Measurements from ENCODE around the gene ITSN1. TPM values are rescaled to one million over a fixed set of nuclear protein-coding genes. Genes with fewer than 3 reads are reported as not detected.

The ITSN1 gene
- total and polyA plus RNA-seq, 5 donors: 32.8 to 83.6 (median 64.4) TPM

DNA sequence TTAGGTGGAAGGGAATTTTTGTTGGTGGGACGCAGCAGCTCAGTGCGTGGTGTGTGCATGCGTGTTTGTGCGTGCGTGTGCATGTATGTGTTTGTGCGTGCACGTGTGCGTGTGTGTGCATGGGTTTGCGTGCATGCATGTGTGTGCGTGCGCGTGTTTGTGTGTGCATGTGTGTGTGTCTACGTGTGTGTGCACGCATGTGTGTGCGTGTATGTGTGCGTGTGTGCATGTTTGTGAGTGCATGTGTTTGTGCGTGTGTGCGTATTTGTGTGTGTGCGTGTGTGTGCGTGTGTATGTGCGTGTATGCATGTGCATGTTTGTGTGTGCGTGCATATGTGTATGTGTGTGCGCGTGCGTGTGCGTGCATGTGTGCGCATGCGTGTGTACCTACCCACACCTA is 253.1 kb downstream of the ITSN1 start:
- Histone ChIP-seq H3K27me3 (ENCODE audit: control insufficient read depth, insufficient read depth) (no peaks in the 10 kb centered on the region), H3K4me3 (ENCODE audit: low read length) (no peak overlapping the region), H3K27ac (ENCODE audit: low read length) (no peak overlapping the region), H3K9me3 (ENCODE audit: control insufficient read depth, low read length) (no peaks in the 10 kb centered on the region), H3K4me1 (ENCODE audit: control insufficient read depth, insufficient read depth, low read length) (peaks cover 2% of the 10 kb centered on the region)
- DNase-seq: peak in 1 of 3 donors; percentile 67
- 82% methylated on average over 28 of the region's 28 CpGs for WGBS
- ATAC-seq: peak in 1 of 2 donors; percentile 4
- intact Hi-C loops (cut with DNase I): loop anchor here (5.0 to 10.0 kb wide), 2 partner anchors 251 to 253 kb away; partner anchors contain the start of genes CRYZL1 (in 4 of the 4) and ITSN1 (in 4 of the 4)

DNA sequence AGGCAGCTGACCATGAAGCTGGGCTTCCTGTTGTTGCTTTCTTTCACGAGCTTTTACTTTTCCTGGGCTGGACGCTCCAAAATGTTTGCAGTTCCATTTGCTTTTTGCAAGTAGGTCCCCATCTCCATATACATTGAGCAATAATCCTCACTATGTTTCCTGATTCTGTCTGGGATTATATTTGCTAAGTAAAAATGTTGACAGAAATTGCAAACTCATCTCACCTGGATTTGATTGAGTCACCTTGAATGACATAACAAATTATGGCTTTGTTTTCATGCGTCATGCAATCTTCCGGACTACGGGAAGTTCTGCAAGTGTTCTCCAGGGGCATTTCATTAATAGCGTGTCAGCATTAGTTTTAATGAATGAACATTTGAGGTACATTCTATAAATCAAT is 254.4 kb downstream of the ITSN1 start:
- 80% methylated on average over 6 of the region's 6 CpGs for WGBS
- Histone ChIP-seq H3K27me3 (ENCODE audit: control insufficient read depth, insufficient read depth) (no peaks in the 10 kb centered on the region), H3K9me3 (ENCODE audit: control insufficient read depth, low read length) (no peaks in the 10 kb centered on the region), H3K27ac (ENCODE audit: low read length) (no peak overlapping the region), H3K4me1 (ENCODE audit: control insufficient read depth, insufficient read depth, low read length) (peaks cover 2% of the 10 kb centered on the region), H3K4me3 (ENCODE audit: low read length) (no peak overlapping the region)
- intact Hi-C loops (cut with DNase I): loop anchor here (5.0 to 10.0 kb wide), 2 partner anchors 252 to 254 kb away; partner anchors contain the start of genes CRYZL1 (in 4 of the 4) and ITSN1 (in 4 of the 4)
- ATAC-seq: no peak
- DNase-seq: no peak

DNA sequence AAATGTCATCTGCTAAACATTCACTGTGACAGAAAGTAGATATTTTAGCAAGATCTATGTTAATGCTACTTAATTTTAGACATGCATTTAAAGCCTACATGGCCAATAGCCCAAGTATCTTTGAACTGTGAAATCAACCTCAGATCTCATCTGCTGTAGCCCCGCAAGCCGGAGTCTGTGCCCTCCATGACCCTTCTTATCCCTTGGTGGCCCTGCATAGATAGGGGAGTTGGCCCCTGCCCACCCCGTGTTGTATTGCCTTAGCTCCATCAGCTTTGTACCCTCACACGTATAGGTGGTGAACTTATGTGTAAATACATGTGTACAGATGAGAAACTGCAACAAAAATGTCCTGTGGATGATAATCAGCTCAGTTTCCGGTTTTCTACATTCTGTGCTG is 254.8 kb downstream of the ITSN1 start:
- H3K27me3 ChIP-seq (ENCODE audit: control insufficient read depth, insufficient read depth): no peaks in the 10 kb centered on the region
- DNase-seq (no peak), ATAC-seq (no peak)
- H3K4me1 ChIP-seq (ENCODE audit: control insufficient read depth, insufficient read depth, low read length): peaks cover 2% of the 10 kb centered on the region
- no peaks in the 10 kb centered on the region for H3K9me3 ChIP-seq (ENCODE audit: control insufficient read depth, low read length)
- H3K4me3 ChIP-seq (ENCODE audit: low read length): no peak overlapping the region
- intact Hi-C loops (cut with DNase I): loop anchor here (5.0 to 10.0 kb wide), 2 partner anchors 252 to 255 kb away; partner anchors contain the start of genes CRYZL1 (in 4 of the 4) and ITSN1 (in 4 of the 4)
- H3K27ac ChIP-seq (ENCODE audit: low read length): no peak overlapping the region
- 77% methylated on average over 5 of the region's 5 CpGs for WGBS

DNA sequence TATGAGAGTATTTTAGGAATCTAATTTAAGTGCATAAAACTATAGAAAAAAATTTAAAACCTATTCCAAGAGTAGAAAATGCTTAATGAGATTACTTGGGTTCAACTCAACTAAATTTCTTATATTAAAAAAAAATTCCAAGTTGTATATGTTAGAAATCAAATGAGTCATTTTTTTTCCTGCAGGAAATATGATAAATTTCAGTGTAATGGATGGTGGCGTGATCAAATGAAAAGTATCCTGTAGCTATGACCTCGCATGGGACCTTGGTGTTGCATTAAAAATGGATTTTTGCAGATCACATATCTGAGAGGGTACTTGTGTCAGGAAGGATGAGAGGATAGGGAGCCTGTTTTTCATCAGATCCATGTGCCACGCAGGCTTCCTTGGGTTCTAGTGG is 255.4 kb downstream of the ITSN1 start:
- no peak for DNase-seq
- WGBS: 91% methylated on average over 3 of the region's 3 CpGs
- intact Hi-C loops (cut with DNase I): loop anchor here (5.0 to 10.0 kb wide), 2 partner anchors 253 to 255 kb away; partner anchors contain the start of genes CRYZL1 (in 4 of the 4) and ITSN1 (in 4 of the 4)
- no peak overlapping the region for H3K27ac ChIP-seq (ENCODE audit: low read length)
- no peak for ATAC-seq
- no peaks in the 10 kb centered on the region for H3K27me3 ChIP-seq (ENCODE audit: control insufficient read depth, insufficient read depth)
- H3K4me1 ChIP-seq (ENCODE audit: control insufficient read depth, insufficient read depth, low read length): peaks cover 2% of the 10 kb centered on the region
- no peaks in the 10 kb centered on the region for H3K9me3 ChIP-seq (ENCODE audit: control insufficient read depth, low read length)
- no peak overlapping the region for H3K4me3 ChIP-seq (ENCODE audit: low read length)

DNA sequence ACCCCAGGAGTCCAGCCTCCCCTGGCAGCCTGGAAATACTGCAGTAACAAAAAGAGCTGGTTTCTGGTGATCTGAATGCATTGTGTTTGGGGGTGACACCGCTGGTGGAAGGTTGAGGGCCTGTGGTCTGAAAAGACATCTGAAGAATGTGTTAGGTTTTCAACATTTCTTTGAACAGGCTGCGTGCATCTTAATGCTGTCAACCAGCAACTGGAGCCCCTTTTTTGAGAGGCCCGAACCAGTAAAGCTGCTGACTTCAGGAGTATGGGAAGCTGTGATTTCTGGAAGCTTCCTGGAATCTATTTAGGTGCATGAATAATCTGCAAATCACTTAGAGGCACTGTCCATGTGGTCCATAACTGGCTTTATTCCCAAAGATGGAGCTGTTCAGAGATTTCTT is 256.3 kb downstream of the ITSN1 start:
- H3K27me3 ChIP-seq (ENCODE audit: control insufficient read depth, insufficient read depth): no peaks in the 10 kb centered on the region
- no peak for ATAC-seq
- no peaks in the 10 kb centered on the region for H3K9me3 ChIP-seq (ENCODE audit: control insufficient read depth, low read length)
- H3K27ac ChIP-seq (ENCODE audit: low read length): no peak overlapping the region
- H3K4me1 ChIP-seq (ENCODE audit: control insufficient read depth, insufficient read depth, low read length): peaks cover 2% of the 10 kb centered on the region
- intact Hi-C loops (cut with DNase I): loop anchor here (5.0 to 10.0 kb wide), 2 partner anchors 254 to 256 kb away; partner anchors contain the start of genes CRYZL1 (in 4 of the 4) and ITSN1 (in 4 of the 4)
- no peak for DNase-seq
- WGBS: 89% methylated on average over 3 of the region's 3 CpGs
- no peak overlapping the region for H3K4me3 ChIP-seq (ENCODE audit: low read length)

DNA sequence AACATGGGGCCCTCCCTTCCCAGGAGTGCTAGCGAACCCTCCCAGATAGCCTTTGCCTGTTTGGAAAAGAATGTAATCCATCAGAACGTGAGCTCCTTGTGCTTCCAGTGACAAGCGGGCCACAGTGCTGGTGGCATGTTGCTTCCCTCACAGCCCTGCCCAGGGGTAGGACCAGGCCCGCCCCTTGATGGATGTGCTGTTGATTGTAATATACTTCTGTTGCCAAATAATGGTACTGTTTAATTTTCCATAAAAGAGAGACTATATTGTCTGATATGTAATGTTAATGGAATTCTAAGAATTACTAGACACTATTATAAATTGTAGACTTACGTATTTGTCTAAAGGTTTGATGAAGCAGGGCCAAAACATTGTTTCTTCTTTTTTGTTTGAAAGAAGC is 256.9 kb downstream of the ITSN1 start:
- WGBS: 81% methylated on average over 5 of the region's 5 CpGs

DNA sequence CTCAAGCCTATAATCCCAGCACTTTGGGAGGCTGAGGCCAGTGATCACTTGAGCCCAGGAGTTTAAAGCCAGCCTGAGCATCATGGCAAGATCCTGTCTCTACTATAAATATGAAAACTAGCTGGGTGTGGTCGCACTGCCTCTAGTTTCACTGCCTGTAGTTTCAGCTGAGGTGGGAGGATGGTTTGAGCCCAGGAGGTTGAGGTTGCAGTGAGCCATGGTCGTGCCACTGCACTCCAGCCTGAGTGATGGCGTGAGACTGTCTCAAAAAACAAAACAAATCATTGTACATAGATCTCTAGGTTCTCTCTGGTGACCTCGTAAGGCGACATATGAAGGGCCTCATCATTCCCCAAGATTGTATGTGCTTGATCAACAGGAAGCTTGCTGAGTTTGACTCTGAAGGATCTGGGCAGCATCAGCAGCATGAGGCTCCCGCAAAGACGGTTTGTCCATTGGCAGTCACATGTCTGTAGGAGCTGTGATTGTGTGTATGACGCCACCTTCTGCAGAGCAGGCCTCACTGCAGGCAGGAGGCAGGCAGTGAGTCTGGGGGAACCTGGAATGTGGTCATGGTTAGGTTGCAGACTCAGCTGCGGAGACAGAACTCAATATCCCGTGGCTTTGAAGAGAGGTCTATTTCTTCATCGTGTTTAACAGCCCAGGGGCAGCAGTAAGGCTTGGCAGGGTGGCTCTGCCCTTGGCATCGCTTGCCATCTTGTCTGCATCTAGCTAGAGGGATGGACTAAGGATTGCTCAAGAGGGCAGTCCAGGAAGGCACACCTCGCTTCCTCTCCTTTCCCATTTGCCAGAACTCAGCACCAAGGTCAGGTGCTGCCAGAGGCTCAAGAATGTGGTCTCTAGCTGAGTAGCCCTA is 259.3 kb downstream of the ITSN1 start:
- Histone ChIP-seq H3K4me1 (ENCODE audit: control insufficient read depth, insufficient read depth, low read length) (no peaks in the 10 kb centered on the region), H3K27me3 (ENCODE audit: control insufficient read depth, insufficient read depth) (no peaks in the 10 kb centered on the region), H3K9me3 (ENCODE audit: control insufficient read depth, low read length) (no peaks in the 10 kb centered on the region), H3K27ac (ENCODE audit: low read length) (no peak overlapping the region), H3K4me3 (ENCODE audit: low read length) (no peak overlapping the region)
- intact Hi-C loops (cut with DNase I): no loop called here
- peak; percentile 60 to 68 for ATAC-seq
- WGBS: 63% methylated on average over 13 of the region's 13 CpGs
- DNase-seq: peak in 2 of 3 donors; percentile 45 to 67

More for the DNA sequence above, 256.9 kb downstream of the ITSN1 start:
- ATAC-seq (no peak), DNase-seq (no peak)
- Histone ChIP-seq H3K27me3 (ENCODE audit: control insufficient read depth, insufficient read depth) (no peaks in the 10 kb centered on the region), H3K4me3 (ENCODE audit: low read length) (no peak overlapping the region), H3K9me3 (ENCODE audit: control insufficient read depth, low read length) (no peaks in the 10 kb centered on the region), H3K4me1 (ENCODE audit: control insufficient read depth, insufficient read depth, low read length) (peaks cover 2% of the 10 kb centered on the region), H3K27ac (ENCODE audit: low read length) (no peak overlapping the region)
- intact Hi-C loops (cut with DNase I): loop anchor here (5.0 to 10.0 kb wide), 2 partner anchors 254 to 257 kb away; partner anchors contain the start of genes CRYZL1 (in 4 of the 4) and ITSN1 (in 4 of the 4)

DNA sequence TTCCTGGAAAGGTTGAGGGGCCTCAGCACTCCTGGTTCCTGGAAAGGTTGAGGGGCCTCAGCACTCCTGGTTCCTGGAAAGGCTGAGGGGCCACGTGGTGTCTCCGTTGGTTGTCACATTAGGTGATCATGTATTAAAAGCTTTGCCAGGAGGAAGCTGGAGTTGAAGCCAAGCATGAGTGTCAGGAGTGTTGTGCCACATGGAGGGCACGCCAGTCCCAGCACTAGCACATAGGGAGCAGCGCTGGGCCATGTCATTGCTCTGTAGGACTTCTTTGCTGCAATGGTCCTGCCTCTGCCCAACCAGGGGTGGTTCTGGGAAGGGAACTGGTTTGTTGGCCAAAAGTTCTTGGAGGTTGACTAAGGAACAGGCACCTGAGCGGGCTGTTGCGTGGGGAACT is 260.0 kb downstream of the ITSN1 start:
- Histone ChIP-seq H3K4me1 (ENCODE audit: control insufficient read depth, insufficient read depth, low read length) (no peaks in the 10 kb centered on the region), H3K27ac (ENCODE audit: low read length) (no peak overlapping the region), H3K9me3 (ENCODE audit: control insufficient read depth, low read length) (no peaks in the 10 kb centered on the region), H3K4me3 (ENCODE audit: low read length) (no peak overlapping the region), H3K27me3 (ENCODE audit: control insufficient read depth, insufficient read depth) (no peaks in the 10 kb centered on the region)
- DNase-seq (no peak), ATAC-seq (peak; percentile 52 to 55)
- intact Hi-C loops (cut with DNase I): no loop called here
- WGBS: 84% methylated on average over 6 of the region's 6 CpGs

DNA sequence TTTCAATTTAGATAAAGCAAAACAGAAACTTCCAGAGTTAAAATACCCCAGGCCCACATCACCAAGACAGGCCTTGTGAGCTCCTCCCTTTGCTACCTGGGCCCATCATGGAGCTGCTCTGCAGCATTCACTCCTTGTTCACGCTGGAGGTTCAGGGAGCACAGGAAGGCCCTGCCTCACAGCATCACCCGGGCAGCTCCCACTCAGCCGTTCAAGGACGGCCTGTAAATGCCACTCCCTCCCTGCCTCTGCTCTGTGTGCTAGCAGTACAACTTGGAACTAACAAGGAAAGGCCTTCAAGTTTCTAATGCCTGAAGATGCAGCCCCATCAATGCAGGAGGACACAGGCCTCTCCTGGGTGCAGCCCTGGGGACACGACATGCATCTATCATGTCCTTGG is 261.7 kb downstream of the ITSN1 start:
- Histone ChIP-seq H3K9me3 (ENCODE audit: control insufficient read depth, low read length) (no peaks in the 10 kb centered on the region), H3K27ac (ENCODE audit: low read length) (no peak overlapping the region), H3K27me3 (ENCODE audit: control insufficient read depth, insufficient read depth) (no peaks in the 10 kb centered on the region), H3K4me1 (ENCODE audit: control insufficient read depth, insufficient read depth, low read length) (no peaks in the 10 kb centered on the region), H3K4me3 (ENCODE audit: low read length) (no peak overlapping the region)
- intact Hi-C loops (cut with DNase I): no loop called here
- DNase-seq (no peak), ATAC-seq (no peak)
- 68% methylated on average over 5 of the region's 5 CpGs for WGBS

DNA sequence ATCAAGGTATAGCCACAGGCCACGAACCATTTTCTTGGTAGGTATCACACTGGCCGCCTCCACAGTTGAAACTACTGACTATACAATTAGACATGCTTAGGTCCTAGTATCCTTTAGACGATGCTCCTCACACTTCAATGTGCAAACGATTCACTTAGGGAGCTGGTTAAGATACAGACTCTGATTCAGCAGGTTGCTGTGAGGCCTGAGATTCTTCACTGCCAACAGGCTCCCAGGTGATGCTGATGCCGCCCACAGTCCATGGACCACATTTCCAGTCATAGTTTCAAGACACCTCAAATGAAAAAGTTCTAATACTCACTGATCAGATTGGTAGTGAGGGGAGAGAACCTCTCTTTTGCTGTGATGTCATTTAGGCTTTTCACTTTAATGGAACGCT is 266.5 kb downstream of the ITSN1 start:
- Histone ChIP-seq H3K9me3 (ENCODE audit: control insufficient read depth, low read length) (no peaks in the 10 kb centered on the region), H3K27me3 (ENCODE audit: control insufficient read depth, insufficient read depth) (no peaks in the 10 kb centered on the region), H3K4me1 (ENCODE audit: control insufficient read depth, insufficient read depth, low read length) (no peaks in the 10 kb centered on the region), H3K4me3 (ENCODE audit: low read length) (no peak overlapping the region), H3K27ac (ENCODE audit: low read length) (no peak overlapping the region)
- DNase-seq: no peak
- WGBS: 77% methylated on average over 6 of the region's 6 CpGs
- intact Hi-C loops (cut with DNase I): no loop called here
- ATAC-seq: no peak

DNA sequence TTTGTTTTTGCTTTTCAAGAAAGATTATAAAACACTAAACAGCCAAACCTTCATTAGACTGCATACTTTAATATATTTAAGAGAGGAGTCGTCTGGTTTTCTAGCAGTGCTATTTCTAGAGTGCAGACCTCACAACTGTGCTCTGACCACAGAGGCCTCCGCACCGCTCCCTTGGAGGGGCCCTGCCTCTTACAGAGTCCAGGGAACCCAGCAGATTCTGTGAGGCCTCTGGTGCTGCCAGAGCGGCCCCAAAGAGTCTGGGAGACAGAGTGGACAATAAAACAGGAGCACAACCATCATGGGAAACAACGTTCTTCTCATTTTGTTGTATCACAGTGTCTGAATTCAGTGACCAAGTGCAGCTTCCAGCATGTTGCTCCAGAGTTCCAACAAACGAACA is 267.5 kb downstream of the ITSN1 start:
- Histone ChIP-seq H3K4me3 (ENCODE audit: low read length) (no peak overlapping the region), H3K9me3 (ENCODE audit: control insufficient read depth, low read length) (no peaks in the 10 kb centered on the region), H3K27ac (ENCODE audit: low read length) (no peak overlapping the region), H3K27me3 (ENCODE audit: control insufficient read depth, insufficient read depth) (no peaks in the 10 kb centered on the region), H3K4me1 (ENCODE audit: control insufficient read depth, insufficient read depth, low read length) (no peaks in the 10 kb centered on the region)
- WGBS: 72% methylated on average over 6 of the region's 6 CpGs
- intact Hi-C loops (cut with DNase I): no loop called here
- ATAC-seq (no peak), DNase-seq (no peak)

Data from right cardiac atrium (tissue), 5 donors.